HepG2 (cell line): ENCODE results near the gene CTTNBP2NL. TPM values are rescaled to one million over a fixed set of nuclear protein-coding genes. Genes with fewer than 3 reads are reported as not detected.

Experiments used
- ARNT2 ChIP-seq: sonication (generic); formaldehyde crosslinking; IDR thresholded peaks from 2 replicates; pipeline ENCODE4 v1.8.0; 2022; ENCODE audit warnings: mild to moderate bottlenecking, low read depth, missing genetic modification reagents, moderate library complexity
- EZH2 ChIP-seq: conservative IDR thresholded peaks from 2 replicates; pipeline ENCODE4 v1.6.1; 2012; ENCODE audit warnings: mild to moderate bottlenecking, low read depth, low read length, moderate library complexity
- FOXK1 ChIP-seq: sonication (generic); formaldehyde crosslinking; IDR thresholded peaks from 2 replicates; pipeline ENCODE4 v1.4.0; 2020; ENCODE audit warnings: low read depth, missing genetic modification reagents, borderline replicate concordance
- FOXO4 ChIP-seq: sonication (generic); formaldehyde crosslinking; conservative IDR thresholded peaks from 2 replicates; pipeline ENCODE4 v1.8.1; 2023; ENCODE audit warnings: missing genetic modification reagents
- GATA4 ChIP-seq: sonication (generic); IDR thresholded peaks from 2 replicates; pipeline ENCODE4 v1.6.1; 2016; ENCODE audit warnings: antibody characterized with exemption, low read depth, borderline replicate concordance
- HDAC2 ChIP-seq: sonication (generic); formaldehyde crosslinking; IDR thresholded peaks from 2 replicates; pipeline ENCODE4 v1.4.0; 2020; ENCODE audit warnings: missing genetic modification reagents
- HOXA9 ChIP-seq: sonication (generic); formaldehyde crosslinking; IDR thresholded peaks from 2 replicates; pipeline ENCODE4 v1.8.1; 2022; ENCODE audit warnings: missing genetic modification reagents, mild to moderate bottlenecking, moderate library complexity, borderline replicate concordance
- IRF2 ChIP-seq: IDR thresholded peaks from 2 replicates; pipeline ENCODE4 v1.6.1; 2018; ENCODE audit warnings: missing genetic modification reagents, missing compliant biosample characterization
- LRRFIP1 ChIP-seq: sonication (generic); formaldehyde crosslinking; conservative IDR thresholded peaks from 2 replicates; pipeline ENCODE4 v1.4.0; 2020; ENCODE audit warnings: missing genetic modification reagents
- MAZ ChIP-seq, 2 experiments: sonication (generic) in 1 of 2; formaldehyde crosslinking in 1 of 2; IDR thresholded peaks; 2 replicates each; pipeline versions ENCODE4 v1.5.0 to v1.6.1; 2012 to 2020; ENCODE audit warnings: low read depth in 2 of 2, mild to moderate bottlenecking in 2 of 2, borderline replicate concordance in 1 of 2, improper control_type of control experiment in 1 of 2, low read length in 1 of 2, missing genetic modification reagents in 1 of 2, moderate library complexity in 1 of 2
- MIER3 ChIP-seq: IDR thresholded peaks from 2 replicates; pipeline ENCODE4 v1.6.1; 2016; ENCODE audit warnings: missing compliant biosample characterization, borderline replicate concordance
- NAIF1 ChIP-seq: sonication (generic); formaldehyde crosslinking; IDR thresholded peaks from 2 replicates; pipeline ENCODE4 v1.5.0; 2020; ENCODE audit warnings: mild to moderate bottlenecking, missing genetic modification reagents, borderline replicate concordance
- NFE2L2 ChIP-seq: fragments of 150-350 bp; IDR thresholded peaks from 2 replicates; pipeline ENCODE4 v1.6.1; 2014; ENCODE audit warnings: low read length
- PBX2 ChIP-seq: IDR thresholded peaks from 2 replicates; pipeline ENCODE4 v1.6.1; 2016; ENCODE audit warnings: control low read depth
- PHF20 ChIP-seq: sonication (generic); formaldehyde crosslinking; IDR thresholded peaks from 2 replicates; pipeline ENCODE4 v1.5.0; 2020; ENCODE audit warnings: mild to moderate bottlenecking, missing genetic modification reagents
- PRMT3 ChIP-seq: sonication (generic); formaldehyde crosslinking; IDR thresholded peaks from 2 replicates; pipeline ENCODE4 v1.8.1; 2022; ENCODE audit warnings: low read depth, mild to moderate bottlenecking, moderate library complexity, missing genetic modification reagents, borderline replicate concordance
- SOX6 ChIP-seq, 2 experiments: fragments of 450-650 bp in 1 of 2; sonication (generic) in 1 of 2; formaldehyde crosslinking in 1 of 2; IDR thresholded peaks; 2 replicates each; pipeline versions ENCODE4 v1.4.0 to v1.6.1; 2017 to 2020; ENCODE audit warnings: antibody characterized with exemption in 1 of 2, mild to moderate bottlenecking in 1 of 2, missing genetic modification reagents in 1 of 2
- XRCC5 ChIP-seq: fragments of 200-400 bp; formaldehyde crosslinking; optimal IDR thresholded peaks from 2 replicates; pipeline ENCODE3; 2017; ENCODE audit warnings: mild to moderate bottlenecking, low read length
- ZNF337 ChIP-seq: sonication (generic); formaldehyde crosslinking; IDR thresholded peaks from 2 replicates; pipeline ENCODE4 v1.5.1; 2020; ENCODE audit warnings: missing genetic modification reagents, low read depth, mild to moderate bottlenecking, borderline replicate concordance
- ZNF33A ChIP-seq: sonication (generic); formaldehyde crosslinking; IDR thresholded peaks from 2 replicates; pipeline ENCODE4 v1.5.1; 2020; ENCODE audit warnings: missing genetic modification reagents, mild to moderate bottlenecking, moderate library complexity, borderline replicate concordance
- ZNF83 ChIP-seq: sonication (generic); formaldehyde crosslinking; IDR thresholded peaks from 2 replicates; pipeline ENCODE4 v1.4.0; 2020; ENCODE audit warnings: missing genetic modification reagents, mild to moderate bottlenecking, borderline replicate concordance
- polyA plus RNA-seq, 8 experiments: library from polyadenylated mRNA; depleted of rRNA in 3 of 8; stranded (reverse) in 7 of 8; unstranded in 1 of 8; fragments of >200 nt; fragmentation: Illumina TruSeq in 4 of 8; extraction: Trizol in 4 of 8; gene quantifications; 2 replicates each; pipeline versions ENCODE4 v1.2.1 to v1.2.3, GENCODE V29; 2011 to 2016; ENCODE audit warnings: low read depth in 4 of 8, missing spikeins in 1 of 8, mixed read lengths in 1 of 8; ENCODE audit not compliant: insufficient read depth in 1 of 8
- total RNA-seq, 5 experiments: library from RNA; depleted of rRNA; stranded (reverse); fragments of >200 nt; fragmentation: Illumina TruSeq; extraction: Trizol; gene quantifications; 2 replicates each; pipeline ENCODE4 v1.2.3, GENCODE V29; 2016; ENCODE audit warnings: low read depth in 1 of 5
- TF ChIP-seq, protein P1 (sequence below): IDR thresholded peaks from 2 replicates; pipeline ENCODE4 v1.6.1; 2016

Gene CTTNBP2NL
- total and polyA plus RNA-seq, 2 of the 13 experiments (the other 11 are each of a cell fraction or from before 2014, with no cell fraction given): 2.1 to 4.1 TPM

DNA sequence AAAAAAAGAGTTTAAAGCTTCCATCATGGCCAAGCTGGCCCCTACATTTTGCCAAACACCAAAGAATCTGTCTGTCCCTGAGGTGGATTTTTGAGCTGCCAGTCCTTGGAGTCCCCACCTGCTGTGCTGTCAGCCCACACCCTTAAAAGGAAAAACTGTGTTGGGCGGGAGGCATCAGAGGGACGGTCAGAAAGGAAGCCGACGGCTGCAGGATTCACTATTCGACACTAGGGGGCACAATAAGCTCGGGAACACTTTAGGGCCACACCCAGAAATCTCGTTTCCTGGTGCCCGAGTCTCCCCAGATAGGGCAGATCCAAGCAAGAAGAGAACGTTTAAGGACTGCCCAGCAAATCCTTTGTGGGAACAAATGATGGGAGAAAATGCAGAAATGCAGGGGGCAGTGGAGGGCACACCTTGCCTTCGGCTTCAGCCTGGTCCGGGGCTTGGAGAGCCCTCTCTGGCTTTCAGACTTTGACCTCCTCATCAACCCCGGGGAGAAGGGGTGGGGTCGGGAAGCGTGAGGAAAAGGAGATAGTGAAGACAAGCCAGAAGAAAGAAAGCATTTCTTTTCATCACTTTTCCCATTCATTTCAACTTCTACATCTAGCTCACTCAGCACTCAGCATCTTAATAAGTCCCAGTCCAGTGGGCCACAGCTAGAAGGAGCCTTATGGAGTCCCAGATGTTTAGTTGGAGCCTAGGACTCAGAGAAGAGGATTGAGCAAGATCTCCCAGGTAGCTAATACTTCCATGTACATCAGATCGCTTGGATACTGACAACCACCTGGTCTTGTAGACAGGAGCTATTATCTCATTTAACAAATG, 5.0 kb upstream of the CTTNBP2NL start (continued):
- TF ChIP-seq, protein P1, sequence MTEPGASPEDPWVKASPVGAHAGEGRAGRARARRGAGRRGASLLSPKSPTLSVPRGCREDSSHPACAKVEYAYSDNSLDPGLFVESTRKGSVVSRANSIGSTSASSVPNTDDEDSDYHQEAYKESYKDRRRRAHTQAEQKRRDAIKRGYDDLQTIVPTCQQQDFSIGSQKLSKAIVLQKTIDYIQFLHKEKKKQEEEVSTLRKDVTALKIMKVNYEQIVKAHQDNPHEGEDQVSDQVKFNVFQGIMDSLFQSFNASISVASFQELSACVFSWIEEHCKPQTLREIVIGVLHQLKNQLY: no peak
- TF ChIP-seq MIER3 (CRISPR knock-in tag) (0 out of 2 replicates have a peak, but pooled peaks have one; percentile 40), FOXO4 (CRISPR knock-in tag) (no peak), LRRFIP1 (CRISPR knock-in tag) (no peak), SOX6 (IDR thresholded peaks at IDR 0.05) (no peak), SOX6 (CRISPR knock-in tag; IDR thresholded peaks at IDR 0.05) (no peak; the same call in 1 of the 2 replicates), HOXA9 (CRISPR knock-in tag) (no peak), NAIF1 (CRISPR knock-in tag) (no peak), PBX2 (CRISPR knock-in tag) (no peak), PRMT3 (CRISPR knock-in tag) (no peak), HDAC2 (CRISPR knock-in tag) (0 out of 2 replicates have a peak, but pooled peaks have one; percentile 41), FOXK1 (CRISPR knock-in tag) (peak; percentile 42; the same call in 1 of the 2 replicates), NFE2L2 (no peak), MAZ (IDR thresholded peaks at IDR 0.05; ENCODE audit: borderline replicate concordance, low read depth, low read length) (no peak), MAZ (CRISPR knock-in tag; IDR thresholded peaks at IDR 0.05; ENCODE audit: low read depth) (no peak), ZNF33A (no peak), PHF20 (CRISPR knock-in tag) (peak; percentile 26; the same call in 1 of the 2 replicates), EZH2 (no peak), ZNF337 (CRISPR knock-in tag) (no peak), XRCC5 (peak; percentile 82), IRF2 (CRISPR knock-in tag) (peak; percentile 42; the same call in 1 of the 2 replicates), ARNT2 (CRISPR knock-in tag) (no peak), ZNF83 (no peak), GATA4 (no peak)
